ENCODE data around the gene GPT2. TPM values are rescaled to one million over a fixed set of nuclear protein-coding genes. Genes with fewer than 3 reads are reported as not detected.

The GPT2 gene
- total RNA-seq, 8 experiments from 2014 or later: 4.8 to 67.0 (median 24.6) TPM

DNA sequence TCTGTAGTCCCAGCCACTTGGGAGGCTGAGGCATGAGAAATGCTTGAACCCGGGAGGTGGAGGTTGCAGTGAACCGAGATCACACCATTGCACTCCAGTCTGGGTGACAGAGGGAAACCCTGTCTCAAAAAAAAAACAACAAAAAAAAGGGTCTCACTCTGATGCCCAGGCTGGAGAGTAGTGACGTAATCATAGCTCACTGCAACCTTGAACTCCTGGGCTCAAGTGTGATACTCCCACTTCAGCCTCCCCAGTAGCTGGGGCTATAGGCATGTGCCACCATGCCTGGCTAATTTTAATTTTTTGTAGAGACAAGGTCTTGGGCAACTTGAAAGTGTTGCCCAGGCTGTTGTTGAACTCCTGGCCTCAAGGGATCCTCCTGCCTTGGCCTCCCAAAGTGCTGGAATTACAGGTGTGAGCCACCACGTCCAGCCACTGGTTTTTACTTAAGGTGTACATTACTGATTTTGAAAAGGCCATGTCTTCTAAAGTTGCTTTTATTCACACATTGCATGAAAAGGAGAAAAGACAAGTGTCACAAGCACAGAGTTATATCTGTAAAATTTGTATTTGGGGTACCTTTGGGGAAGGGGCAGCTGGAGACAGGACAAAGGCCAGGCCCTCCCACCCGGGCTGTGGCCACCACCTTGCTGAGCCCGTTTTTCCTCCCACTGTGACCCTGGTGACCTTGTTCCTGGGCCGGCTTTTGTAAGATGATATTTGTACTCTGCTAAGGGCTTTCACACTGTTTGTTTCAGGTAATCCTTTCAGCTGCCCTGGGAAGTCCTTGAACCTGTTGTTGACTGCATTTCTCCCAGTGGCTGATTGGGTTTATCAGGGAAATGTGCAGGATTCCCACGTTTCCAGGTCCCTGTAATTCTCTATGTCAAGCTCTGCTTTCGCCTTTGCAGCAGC is 11.5 kb downstream of the GPT2 start:
- Histone ChIP-seq H3K4me1 (replicated peaks in 1 of 2) (peaks cover 7 to 9% of the 10 kb centered on the region in 2 donors), H3K4me3 (no peak overlapping the region), H3K27ac (no peak overlapping the region)
- ATAC-seq (replicated peaks in 6 of 8): no peak
- 60 to 100% (median 79%) methylated on average over 1 to 7 of the region's 9 CpGs; no CpG with 5 or more reads in 1 of the 10 experiments for WGBS, 10 experiments
- in situ Hi-C loops (cut with MboI; ENCODE audit: low pct_unique_long_range_greater_than_20kb in 2 of 9, low sequenced_read_pairs in 9 of 9, unreplicated experiment in 9 of 9): no loop called here

DNA sequence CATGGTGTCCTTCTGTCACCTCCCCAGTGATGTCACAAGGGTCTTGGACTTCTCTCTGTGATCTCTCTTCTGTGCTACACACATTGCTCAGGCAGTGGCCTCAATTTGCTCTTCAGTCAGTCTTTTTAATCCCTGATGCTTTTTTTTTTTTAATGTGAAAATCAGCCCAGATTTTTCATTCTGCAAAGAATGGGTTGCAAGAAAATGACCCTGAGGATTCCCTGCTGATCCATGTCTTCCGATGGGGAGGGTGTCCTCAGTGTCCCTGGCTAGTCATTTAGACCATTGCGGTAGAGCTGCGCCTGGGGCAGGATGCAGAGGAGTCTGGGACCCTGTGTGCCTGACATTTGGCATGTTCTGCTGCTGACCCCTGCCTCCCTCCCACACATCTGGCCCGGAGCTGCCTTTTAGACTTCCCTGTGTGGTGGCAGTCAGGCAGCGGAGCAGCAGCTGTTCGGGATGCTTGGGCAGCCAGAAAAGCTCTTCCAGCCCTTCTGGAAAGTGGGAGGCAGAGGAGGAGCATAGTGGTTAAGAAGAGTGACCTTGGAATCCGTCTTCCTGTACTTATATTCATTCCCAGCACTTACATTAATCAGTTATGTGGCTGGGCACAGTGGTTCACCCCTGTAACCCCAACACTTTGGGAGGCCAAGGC is 12.3 kb downstream of the GPT2 start:
- 54 to 64% (median 60%) methylated on average over 1 to 5 of the region's 7 CpGs; no CpG with 5 or more reads in 7 of the 10 experiments for WGBS, 10 experiments
- no peak for ATAC-seq (replicated peaks in 6 of 8)
- Histone ChIP-seq H3K4me1 (replicated peaks in 1 of 2) (peaks cover 7 to 9% of the 10 kb centered on the region in 2 donors), H3K4me3 (no peak overlapping the region), H3K27ac (no peak overlapping the region)
- in situ Hi-C loops (cut with MboI; ENCODE audit: low pct_unique_long_range_greater_than_20kb in 2 of 9, low sequenced_read_pairs in 9 of 9, unreplicated experiment in 9 of 9): no loop called here

DNA sequence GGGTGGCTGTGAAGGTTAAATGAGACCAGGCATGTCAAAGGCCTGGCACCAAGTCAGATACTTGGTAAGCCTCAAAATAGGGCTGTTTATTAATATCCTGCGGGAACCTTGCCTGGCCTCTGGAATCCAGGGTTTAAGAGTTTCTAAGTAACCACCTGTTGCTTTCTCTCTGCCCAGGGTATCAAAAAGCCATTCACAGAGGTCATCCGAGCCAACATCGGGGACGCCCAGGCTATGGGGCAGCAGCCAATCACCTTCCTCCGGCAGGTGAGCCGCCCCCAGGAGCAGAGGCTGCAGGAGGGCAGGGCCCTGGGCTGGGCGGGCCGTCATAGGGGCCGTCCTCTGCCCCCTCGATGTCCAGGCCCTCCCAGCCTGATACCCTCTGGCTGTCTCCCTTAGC is 13.3 kb downstream of the GPT2 start:
- 85 to 100% (median 96%) methylated on average over 1 to 6 of the region's 10 CpGs; no CpG with 5 or more reads in 4 of the 10 experiments for WGBS, 10 experiments
- ATAC-seq (replicated peaks in 6 of 8): no peak
- no peak overlapping the region for H3K27ac ChIP-seq

DNA sequence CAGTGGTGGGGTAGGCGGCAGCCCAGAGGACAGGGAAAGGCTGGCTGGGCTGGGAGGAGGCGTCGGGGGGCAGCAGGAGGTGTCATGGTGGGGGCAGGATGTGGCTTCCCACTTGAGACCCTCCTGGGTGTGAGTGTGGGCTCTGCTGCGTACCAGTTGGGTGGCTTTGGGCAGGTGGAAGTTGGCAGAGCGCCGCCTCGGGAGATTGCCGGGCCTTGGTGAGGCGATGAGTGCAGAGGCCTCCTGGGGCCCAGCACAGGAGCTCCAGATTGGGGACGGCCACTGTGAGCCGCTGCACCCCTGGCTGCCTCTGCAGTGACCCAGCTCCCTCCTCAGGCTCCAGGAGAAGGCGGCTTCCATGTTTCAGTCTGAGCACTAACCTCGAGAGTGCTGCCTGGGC is 13.8 kb downstream of the GPT2 start:
- no peak for ATAC-seq (replicated peaks in 6 of 8)
- Histone ChIP-seq H3K4me3 (no peak overlapping the region), H3K27ac (no peak overlapping the region), H3K4me1 (replicated peaks in 1 of 2) (peaks cover 7 to 9% of the 10 kb centered on the region in 2 donors)
- in situ Hi-C loops (cut with MboI; ENCODE audit: low pct_unique_long_range_greater_than_20kb in 2 of 9, low sequenced_read_pairs in 9 of 9, unreplicated experiment in 9 of 9): no loop called here
- WGBS, 10 experiments: 80% methylated on average over 1 of the region's 13 CpGs; no CpG with 5 or more reads in 9 of the 10 experiments

More for the DNA sequence above, 13.3 kb downstream of the GPT2 start:
- in situ Hi-C loops (cut with MboI; ENCODE audit: low pct_unique_long_range_greater_than_20kb in 2 of 9, low sequenced_read_pairs in 9 of 9, unreplicated experiment in 9 of 9): no loop called here
- H3K4me1 ChIP-seq (replicated peaks in 1 of 2): peaks cover 7 to 9% of the 10 kb centered on the region in 2 donors
- no peak overlapping the region for H3K4me3 ChIP-seq

DNA sequence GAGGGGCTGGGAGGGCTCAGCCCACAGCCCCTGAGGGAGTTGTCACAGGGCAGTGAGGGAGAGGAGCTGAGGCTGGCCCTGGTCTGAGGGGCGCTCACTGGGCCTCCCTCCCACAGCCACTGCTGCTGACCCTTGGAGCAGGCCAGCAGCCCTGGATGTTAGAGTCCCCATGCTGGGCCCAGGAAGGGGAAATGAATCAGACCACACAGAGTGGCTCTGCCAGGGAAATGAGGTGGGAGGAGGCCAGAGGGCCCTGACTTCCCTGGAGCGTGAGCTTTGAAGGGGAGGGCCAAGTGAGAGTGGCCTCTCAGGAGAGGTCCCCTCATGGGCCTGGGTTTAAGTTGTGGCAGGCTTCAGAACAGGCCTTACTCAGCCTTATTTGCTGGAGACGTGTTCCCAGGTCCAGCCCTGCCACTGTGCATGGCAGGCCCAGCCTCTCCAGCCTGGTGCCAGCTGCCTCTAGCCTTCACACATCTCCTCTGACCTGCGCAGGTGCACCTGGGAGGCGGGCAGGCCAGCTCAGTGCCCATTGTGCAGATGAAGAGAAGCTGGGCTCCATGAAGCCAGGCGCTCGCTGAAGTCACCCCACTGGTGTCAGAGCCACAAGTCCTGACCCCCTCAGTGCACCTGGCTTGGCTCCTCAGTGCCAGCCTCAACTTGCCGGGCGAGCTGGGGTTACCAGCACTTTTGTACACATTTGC is 15.4 kb downstream of the GPT2 start:
- no peak for ATAC-seq (replicated peaks in 6 of 8)
- in situ Hi-C loops (cut with MboI; ENCODE audit: low pct_unique_long_range_greater_than_20kb in 2 of 9, low sequenced_read_pairs in 9 of 9, unreplicated experiment in 9 of 9): no loop called here
- H3K4me3 ChIP-seq: no peak overlapping the region
- H3K4me1 ChIP-seq (replicated peaks in 1 of 2): peaks cover 0 to 4% of the 10 kb centered on the region in 2 donors
- 83 to 100% (median 100%) methylated on average over 1 of the region's 9 CpGs; no CpG with 5 or more reads in 7 of the 10 experiments for WGBS, 10 experiments
- H3K27ac ChIP-seq: no peak overlapping the region

DNA sequence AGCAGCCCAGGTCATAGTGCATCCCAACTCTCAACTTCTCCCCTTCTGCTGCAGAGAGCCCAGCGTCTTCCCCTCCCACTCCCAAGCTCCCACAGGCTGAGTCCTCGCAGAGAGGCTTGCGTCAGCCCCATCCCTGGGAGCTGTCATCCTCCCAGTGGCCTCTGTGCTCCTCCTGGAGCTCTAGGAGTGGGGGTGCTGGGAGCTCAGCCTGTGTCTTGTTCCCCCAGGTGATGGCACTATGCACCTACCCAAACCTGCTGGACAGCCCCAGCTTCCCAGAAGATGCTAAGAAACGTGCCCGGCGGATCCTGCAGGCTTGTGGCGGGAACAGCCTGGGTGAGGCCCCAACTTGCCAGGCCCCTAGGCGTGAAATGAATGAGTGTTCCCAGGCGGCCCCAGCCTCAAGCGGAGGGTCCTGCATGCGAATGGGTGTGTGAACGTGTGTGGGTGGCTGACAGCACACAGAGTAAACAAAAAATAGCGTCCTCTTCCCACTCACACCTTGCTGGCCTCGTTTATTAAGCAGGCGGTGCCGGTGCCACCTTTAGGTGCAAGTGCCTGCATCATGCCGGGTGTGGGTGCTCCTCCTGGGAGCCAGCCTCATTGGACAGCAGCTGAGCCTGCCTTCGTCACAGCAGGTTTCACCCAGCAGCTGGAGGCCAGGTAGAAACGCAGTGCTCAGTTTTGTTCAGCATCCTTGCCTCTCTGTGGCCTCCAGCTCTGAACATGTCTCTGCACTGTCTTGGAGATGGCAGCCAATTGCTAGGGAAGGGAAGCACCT is 16.5 kb downstream of the GPT2 start:
- no peak for ATAC-seq (replicated peaks in 6 of 8)
- in situ Hi-C loops (cut with MboI; ENCODE audit: low pct_unique_long_range_greater_than_20kb in 2 of 9, low sequenced_read_pairs in 9 of 9, unreplicated experiment in 9 of 9): no loop called here
- Histone ChIP-seq H3K27ac (no peak overlapping the region), H3K4me1 (replicated peaks in 1 of 2) (peaks cover 0 to 4% of the 10 kb centered on the region in 2 donors), H3K4me3 (no peak overlapping the region)
- 83 to 100% (median 91%) methylated on average over 2 to 10 of the region's 19 CpGs; no CpG with 5 or more reads in 4 of the 10 experiments for WGBS, 10 experiments

DNA sequence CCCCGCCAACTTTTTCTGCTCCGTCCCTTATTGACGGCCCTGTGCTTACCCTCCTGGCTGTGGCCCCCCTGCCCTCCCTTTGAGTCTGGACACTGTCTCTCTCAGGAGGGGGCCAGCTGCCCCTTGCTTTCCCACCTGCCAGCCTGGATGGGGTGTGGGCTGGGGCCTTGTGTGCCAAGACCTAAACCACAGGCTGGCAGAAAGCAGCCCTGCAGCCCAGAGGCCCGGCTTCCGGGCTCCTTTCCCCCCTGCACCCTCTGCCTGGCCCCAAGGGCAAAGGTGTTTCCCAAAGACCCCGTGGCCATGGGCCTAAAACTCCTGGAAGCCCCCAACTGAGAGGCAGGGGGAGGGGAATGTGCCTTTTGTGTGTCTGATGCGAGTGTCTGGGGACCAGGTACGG is 17.5 kb downstream of the GPT2 start:
- WGBS, 10 experiments: 80 to 83% methylated on average over 2 of the region's 8 CpGs; no CpG with 5 or more reads in 8 of the 10 experiments

DNA sequence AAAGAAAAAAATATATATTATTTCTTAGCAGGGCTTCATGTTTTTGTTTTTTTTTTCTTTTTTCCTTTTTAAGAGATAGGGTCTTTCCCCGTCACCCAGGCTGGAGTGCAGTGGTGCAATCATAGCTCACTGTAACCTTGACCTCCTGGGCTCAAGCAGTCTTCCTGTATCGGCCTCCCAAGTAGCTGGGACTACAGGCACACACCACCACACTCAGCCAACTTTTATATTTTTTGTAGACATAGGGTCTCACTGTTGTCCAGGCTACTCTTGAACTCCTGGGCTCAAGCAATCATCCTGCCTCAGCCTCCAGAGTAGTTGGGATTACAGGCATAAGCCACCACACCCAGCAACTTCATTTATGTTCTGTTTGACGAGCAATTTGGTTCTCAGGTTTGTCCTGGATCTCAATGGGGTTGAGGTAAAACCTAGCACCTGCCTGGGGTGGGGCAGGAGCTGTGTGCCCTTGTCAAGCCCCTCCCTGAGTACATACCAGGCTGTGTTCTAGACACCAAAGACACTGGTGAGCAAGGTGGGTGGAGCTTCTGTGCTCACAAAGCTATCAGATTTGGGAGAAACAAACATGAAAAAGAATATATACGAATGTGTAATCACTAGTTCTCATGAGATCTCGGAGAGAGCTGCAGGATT is 19.2 kb downstream of the GPT2 start:
- no peak overlapping the region for H3K4me3 ChIP-seq
- no peak for ATAC-seq (replicated peaks in 6 of 8)
- H3K4me1 ChIP-seq (replicated peaks in 1 of 2): peaks cover 0 to under 1% of the 10 kb centered on the region in 2 donors
- 83 to 100% (median 94%) methylated on average over 1 to 4 of the region's 5 CpGs; no CpG with 5 or more reads in 1 of the 10 experiments for WGBS, 10 experiments
- in situ Hi-C loops (cut with MboI; ENCODE audit: low pct_unique_long_range_greater_than_20kb in 2 of 9, low sequenced_read_pairs in 9 of 9, unreplicated experiment in 9 of 9): no loop called here
- H3K27ac ChIP-seq: no peak overlapping the region

More for the DNA sequence above, 17.5 kb downstream of the GPT2 start:
- in situ Hi-C loops (cut with MboI; ENCODE audit: low pct_unique_long_range_greater_than_20kb in 2 of 9, low sequenced_read_pairs in 9 of 9, unreplicated experiment in 9 of 9): no loop called here
- H3K27ac ChIP-seq: no peak overlapping the region
- H3K4me3 ChIP-seq: no peak overlapping the region
- ATAC-seq (replicated peaks in 6 of 8): no peak
- no peaks in the 10 kb centered on the region for H3K4me1 ChIP-seq (replicated peaks in 1 of 2)

DNA sequence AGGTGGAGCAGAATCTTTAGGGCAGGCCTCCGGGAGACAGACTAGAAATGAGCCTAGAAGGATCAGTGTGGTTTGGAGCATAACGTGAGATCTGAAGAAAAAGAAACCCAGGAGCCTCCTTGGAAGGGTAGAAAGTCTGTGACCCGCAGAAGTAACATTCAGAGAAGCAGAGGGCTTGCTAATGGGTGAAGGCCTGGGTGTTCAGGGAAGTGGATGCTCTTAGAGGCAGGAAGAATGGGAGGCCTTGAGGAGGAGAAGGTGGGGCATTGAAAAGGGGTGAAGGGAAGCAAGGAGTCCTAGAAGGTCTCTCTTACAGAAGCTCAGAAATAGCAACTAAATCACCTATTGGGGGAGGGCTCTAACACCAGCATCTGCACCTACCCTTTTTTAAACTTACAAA is 20.3 kb downstream of the GPT2 start:
- Histone ChIP-seq H3K4me3 (no peak overlapping the region), H3K27ac (no peak overlapping the region), H3K4me1 (replicated peaks in 1 of 2) (peaks cover 0 to 4% of the 10 kb centered on the region in 2 donors)
- in situ Hi-C loops (cut with MboI; ENCODE audit: low pct_unique_long_range_greater_than_20kb in 2 of 9, low sequenced_read_pairs in 9 of 9, unreplicated experiment in 9 of 9): no loop called here
- 85 to 100% (median 89%) methylated on average over 1 to 3 of the region's 3 CpGs; no CpG with 5 or more reads in 3 of the 10 experiments for WGBS, 10 experiments
- ATAC-seq (replicated peaks in 6 of 8): no peak

DNA sequence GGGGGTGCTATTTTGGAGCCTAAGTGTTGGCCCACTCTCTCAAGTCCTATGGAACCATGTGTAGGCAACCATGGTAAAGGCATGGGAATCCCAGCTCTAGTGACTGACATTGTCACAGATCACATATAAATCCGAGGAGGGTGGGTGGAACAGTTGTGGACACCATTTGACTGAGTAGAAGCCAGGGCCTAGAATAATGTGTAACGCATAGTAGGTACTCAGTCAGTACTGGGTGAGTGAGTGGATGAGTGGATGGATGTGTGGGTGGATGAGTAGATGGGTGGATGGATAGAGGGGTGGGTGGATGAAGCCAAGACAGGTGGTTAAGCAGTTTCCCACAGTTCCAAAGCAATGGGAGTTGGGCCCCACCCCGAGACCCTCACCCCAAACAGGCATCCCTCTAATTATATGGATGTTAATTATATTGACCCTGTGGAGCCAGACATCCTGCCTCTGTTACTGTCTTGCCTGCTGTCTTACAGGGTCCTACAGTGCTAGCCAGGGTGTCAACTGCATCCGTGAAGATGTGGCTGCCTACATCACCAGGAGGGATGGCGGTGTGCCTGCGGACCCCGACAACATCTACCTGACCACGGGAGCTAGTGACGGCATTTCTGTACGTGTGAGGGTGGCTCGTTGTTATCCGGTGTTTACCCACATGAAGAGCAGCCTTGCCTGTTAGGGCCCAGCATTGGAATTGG is 22.3 kb downstream of the GPT2 start:
- Histone ChIP-seq H3K27ac (no peak overlapping the region), H3K4me3 (no peak overlapping the region), H3K4me1 (replicated peaks in 1 of 2) (peaks cover 0 to 4% of the 10 kb centered on the region in 2 donors)
- 90 to 100% (median 97%) methylated on average over 1 to 7 of the region's 12 CpGs; no CpG with 5 or more reads in 3 of the 10 experiments for WGBS, 10 experiments
- ATAC-seq (replicated peaks in 6 of 8): no peak
- in situ Hi-C loops (cut with MboI; ENCODE audit: low pct_unique_long_range_greater_than_20kb in 2 of 9, low sequenced_read_pairs in 9 of 9, unreplicated experiment in 9 of 9): no loop called here

DNA sequence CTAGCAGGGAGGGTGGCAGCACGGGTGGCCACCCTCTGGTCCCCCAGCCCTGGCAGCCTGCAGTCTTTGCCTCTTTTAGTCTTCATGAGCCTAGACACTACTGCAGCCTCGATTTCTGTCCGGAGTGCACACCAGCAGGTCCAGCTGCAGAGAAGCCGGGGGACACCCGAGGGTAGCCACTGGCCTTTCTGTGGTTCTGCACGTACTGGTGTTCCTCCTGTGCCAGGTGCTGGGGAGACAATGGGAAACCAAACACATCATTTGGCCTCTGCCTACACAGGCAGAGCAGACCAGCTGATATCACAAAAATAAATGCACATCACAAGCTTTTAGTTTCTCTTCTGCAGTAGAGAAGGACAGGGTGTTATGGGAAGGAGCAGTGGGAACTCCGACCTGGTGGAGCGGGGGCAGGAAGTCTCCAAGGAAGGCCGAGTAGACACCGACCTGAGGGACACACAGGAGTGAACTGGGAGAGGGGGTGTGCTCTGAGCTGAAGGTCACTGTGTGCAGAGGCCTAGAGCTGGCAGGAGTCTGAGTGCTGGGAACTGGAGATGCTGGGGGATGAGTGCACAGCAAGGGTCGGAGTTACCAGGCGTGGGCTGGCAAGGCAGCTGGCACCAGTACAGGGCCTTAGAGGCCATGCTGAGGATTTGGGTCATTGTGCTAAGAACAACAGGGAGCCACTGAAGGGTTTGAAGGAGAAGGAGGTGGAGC is 23.1 kb downstream of the GPT2 start:
- no peak for ATAC-seq (replicated peaks in 6 of 8)
- no peak overlapping the region for H3K4me3 ChIP-seq
- 57 to 100% (median 92%) methylated on average over 1 to 11 of the region's 12 CpGs; no CpG with 5 or more reads in 5 of the 10 experiments for WGBS, 10 experiments
- peaks cover 0 to 4% of the 10 kb centered on the region in 2 donors for H3K4me1 ChIP-seq (replicated peaks in 1 of 2)
- in situ Hi-C loops (cut with MboI; ENCODE audit: low pct_unique_long_range_greater_than_20kb in 2 of 9, low sequenced_read_pairs in 9 of 9, unreplicated experiment in 9 of 9): no loop called here
- H3K27ac ChIP-seq: no peak overlapping the region
